ENCODE measurements around the gene ACER1.

Gene ACER1

GRCh38 chr19:6267552-6268381 is 65.6 kb downstream of the ACER1 start:
- no peak for DNase-seq (ENCODE audit: low read depth)

GRCh38 chr19:6264803-6265202 is 68.6 kb downstream of the ACER1 start:
- DNase-seq (ENCODE audit: low read depth), result no peak

- no peak for DNase-seq (ENCODE audit: low read depth)
Observed at GRCh38 chr19:6263735-6264444, 69.5 kb downstream of the ACER1 start.

- no peak for DNase-seq (ENCODE audit: low read depth)
Observed at GRCh38 chr19:6263306-6263705, 70.1 kb downstream of the ACER1 start.

- no peak for DNase-seq (ENCODE audit: low read depth)
Observed at GRCh38 chr19:6262519-6262918, 70.9 kb downstream of the ACER1 start.

- DNase-seq (ENCODE audit: low read depth), result no peak
Observed at GRCh38 chr19:6261883-6262282, 71.5 kb downstream of the ACER1 start.

- DNase-seq (ENCODE audit: low read depth), result no peak
Observed at GRCh38 chr19:6260912-6261650, 72.3 kb downstream of the ACER1 start.

- DNase-seq (ENCODE audit: low read depth), result no peak
Observed at GRCh38 chr19:6260376-6260775, 73.0 kb downstream of the ACER1 start.

GRCh38 chr19:6259312-6259861 is 74.0 kb downstream of the ACER1 start:
- DNase-seq (ENCODE audit: low read depth), result no peak

GRCh38 chr19:6258812-6259311 is 74.5 kb downstream of the ACER1 start:
- DNase-seq (ENCODE audit: low read depth), result no peak
